B cell (primary cell): Measurements from ENCODE around the gene BCKDHA. TPM values are rescaled to one million over a fixed set of nuclear protein-coding genes. Genes with fewer than 3 reads are reported as not detected.

Experiments
- ATAC-seq: fragments of 200-7000 bp; cut with Tn5 transposase; one replicate; pipeline ENCODE4 v1.10.0; 2021; ENCODE audit warnings: low read depth, mild to moderate bottlenecking, moderate number of reproducible peaks, moderate library complexity
- CTCF ChIA-PET: fragments of 350-600 bp; sonication (Branson Sonifier 250); formaldehyde crosslinking; loops from one replicate; lab custom pipeline; 2021; ENCODE audit warnings: antibody characterized with exemption, inconsistent platforms; lab: Charles Lee
- POLR2A ChIA-PET: fragments of 350-600 bp; sonication (Branson Sonifier 250); formaldehyde crosslinking; loops from one replicate; lab custom pipeline; 2021; ENCODE audit warnings: antibody characterized with exemption; lab: Charles Lee
- DNase-seq: peaks from one replicate; pipeline ENCODE4 v3.0.0; 2013
- H2AFZ ChIP-seq: 2 replicates; pipeline ENCODE4 v1.6.1; 2012; ENCODE audit warnings: mild to moderate bottlenecking, low read depth, low read length; ENCODE audit not compliant: insufficient read depth, poor library complexity, severe bottlenecking
- H3K27ac ChIP-seq, 2 donors: 1 replicate in 1 of 2; 2 replicates in 1 of 2; pipeline ENCODE4 v1.5.1; 2012 to 2013; ENCODE audit warnings: low read length in 2 of 2, mild to moderate bottlenecking in 2 of 2, moderate library complexity in 1 of 2
- H3K27me3 ChIP-seq, 4 experiments: fragments of 200-600 bp in 1 of 4; sonication (generic) in 1 of 4; replicated peaks in 1 of 4; 1 replicate in 2 of 4; 2 replicates in 2 of 4; pipeline versions ENCODE4 v1.6.1 to v1.7.0; 2013 to 2016; ENCODE audit warnings: low read length in 3 of 4, mild to moderate bottlenecking in 2 of 4, mixed read lengths in 1 of 4, moderate library complexity in 1 of 4; ENCODE audit not compliant: insufficient read depth in 4 of 4, control insufficient read depth in 3 of 4; ENCODE audit errors: control extremely low read depth in 1 of 4
- H3K36me3 ChIP-seq, 2 experiments: replicated peaks in 1 of 2; 1 replicate in 1 of 2; 2 replicates in 1 of 2; pipeline versions ENCODE4 v1.6.1 to v1.7.1; 2013; ENCODE audit warnings: low read length in 1 of 2; ENCODE audit not compliant: insufficient read depth in 2 of 2, control insufficient read depth in 1 of 2; ENCODE audit errors: control extremely low read depth in 1 of 2, extremely low read depth in 1 of 2
- H3K4me1 ChIP-seq, 2 donors: fragments of 200-600 bp in 1 of 2; sonication (generic) in 1 of 2; 1 replicate in 1 of 2; 2 replicates in 1 of 2; pipeline versions ENCODE4 v1.5.1 to v1.6.1; 2013 to 2017; ENCODE audit warnings: low read length in 2 of 2; ENCODE audit not compliant: control insufficient read depth in 2 of 2, insufficient read depth in 2 of 2
- H3K4me2 ChIP-seq: replicated peaks from 2 replicates; pipeline ENCODE3; 2012; ENCODE audit warnings: mild to moderate bottlenecking, low read depth, low read length; ENCODE audit not compliant: poor library complexity, severe bottlenecking
- H3K4me3 ChIP-seq, 5 experiments: fragments of 200-600 bp in 1 of 5; sonication (generic) in 1 of 5; 1 replicate in 3 of 5; 2 replicates in 2 of 5; pipeline versions ENCODE4 v1.5.1 to v1.7.0; 2011 to 2016; ENCODE audit warnings: low read length in 4 of 5, mild to moderate bottlenecking in 4 of 5, low read depth in 2 of 5, control low read depth in 1 of 5, moderate library complexity in 1 of 5; ENCODE audit not compliant: insufficient read depth in 1 of 5; ENCODE audit errors: control extremely low read depth in 1 of 5, extremely low read depth in 1 of 5
- H3K79me2 ChIP-seq: fragments of 200-600 bp; sonication (generic); one replicate; pipeline ENCODE4 v1.6.0; 2016; ENCODE audit warnings: low read length; ENCODE audit not compliant: control insufficient read depth, insufficient read depth
- H3K9ac ChIP-seq: fragments of 200-600 bp; sonication (generic); 2 replicates; pipeline ENCODE4 v1.6.1; 2017; ENCODE audit warnings: mild to moderate bottlenecking, low read length, moderate library complexity
- H3K9me3 ChIP-seq, 3 donors: one replicate each; pipeline versions ENCODE4 v1.6.1 to v1.7.1; 2013; ENCODE audit warnings: low read length in 2 of 3; ENCODE audit not compliant: control insufficient read depth in 2 of 3, insufficient read depth in 1 of 3; ENCODE audit errors: control extremely low read depth in 1 of 3
- H4K20me1 ChIP-seq: 2 replicates; pipeline ENCODE4 v1.6.0; 2012; ENCODE audit warnings: mild to moderate bottlenecking, low read length; ENCODE audit not compliant: insufficient read depth, control insufficient read depth, poor library complexity, severe bottlenecking
- H3K27ac Mint-ChIP-seq: one replicate; pipeline ENCODE4 v1.8.0; 2021; ENCODE audit warnings: mixed read lengths
- H3K27me3 Mint-ChIP-seq: one replicate; pipeline ENCODE4 v1.8.0; 2021; ENCODE audit warnings: mixed read lengths
- H3K4me1 Mint-ChIP-seq: one replicate; pipeline ENCODE4 v1.8.0; 2021; ENCODE audit warnings: mixed read lengths
- H3K4me3 Mint-ChIP-seq: one replicate; pipeline ENCODE4 v1.8.0; 2021; ENCODE audit warnings: mixed read lengths
- H3K9me3 Mint-ChIP-seq: one replicate; pipeline ENCODE4 v1.8.0; 2022; ENCODE audit warnings: mixed read lengths; ENCODE audit not compliant: insufficient read depth
- CTCF ChIP-seq: fragments of 200-600 bp; IDR thresholded peaks from one replicate; pipeline ENCODE4 v1.8.0; 2022; ENCODE audit warnings: antibody characterized with exemption, mild to moderate bottlenecking
- EZH2 ChIP-seq: IDR thresholded peaks from 2 replicates; pipeline ENCODE4 v1.6.1; 2012; ENCODE audit warnings: borderline replicate concordance, low read depth, mild to moderate bottlenecking, moderate library complexity, low read length; ENCODE audit not compliant: insufficient read depth, poor library complexity, severe bottlenecking
- WGBS: methylation state at CpG from one replicate; pipeline ENCODE4 v1.1.5; 2013; ENCODE audit warnings: missing lambda C conversion rate; ENCODE audit not compliant: insufficient coverage; 5-methylcytosine and 5-hydroxymethylcytosine counted together
- intact Hi-C: fragments of 100-400 bp; cut with micrococcal nuclease; formaldehyde crosslinking; loops from one replicate; pipeline ENCODE4 v1.10.0; 2022
- polyA plus RNA-seq: library from polyadenylated mRNA; depleted of rRNA; stranded (reverse); fragments of >200 nt; gene quantifications from 2 replicates; pipeline ENCODE4 v1.2.3, GENCODE V29; 2012
- total RNA-seq, 2 donors: library from RNA; stranded (reverse); fragments of 120-200 nt in 1 of 2; gene quantifications; 1 replicate in 1 of 2; 2 replicates in 1 of 2; pipeline versions ENCODE4 v1.2.3 to v1.2.4, GENCODE V29; 2013 to 2022

The BCKDHA gene
- total and polyA plus RNA-seq, 2 donors (not counting 1 experiment from before 2014, with no cell fraction given) = 20.6 to 39.7 TPM

DNA sequence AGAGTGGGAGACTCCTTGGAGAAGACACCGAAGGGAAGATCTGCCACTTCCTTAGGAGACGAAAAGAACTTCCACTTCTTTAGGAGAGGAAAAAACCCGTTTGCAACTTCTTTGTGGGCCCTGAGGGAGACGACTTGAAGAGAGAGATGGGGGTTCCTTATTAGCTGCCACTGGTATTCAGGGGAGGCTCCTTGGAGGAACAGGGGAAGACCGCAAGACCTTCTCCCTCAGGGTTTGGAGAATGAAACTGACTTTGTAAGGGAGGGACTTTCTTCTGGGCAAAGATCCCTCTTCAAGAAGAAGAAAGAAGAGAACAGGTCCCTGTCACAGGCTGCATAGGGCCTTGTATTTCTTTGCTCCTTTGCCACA is 416 bp downstream of the BCKDHA start:
- intact Hi-C loops = loop anchor here (5.0 kb wide), 1 partner anchor 681 kb away; the partner anchor contains the start of genes COQ8B and ITPKC
- Histone ChIP-seq H3K27ac (peak overlapping the region; percentile 94 to 96), H3K27me3 (no peaks in the 10 kb centered on the region), H3K79me2 (peaks cover 75% of the 10 kb centered on the region), H2AFZ (peak overlapping the region; percentile 88), H3K4me2 (peak overlapping the region; percentile 88), H3K4me1 (peaks cover 27 to 28% of the 10 kb centered on the region in 2 donors), H3K4me3 (peak overlapping the region; percentile 84 to 100 (median 90)), H3K36me3 (peaks cover 0 to 11% of the 10 kb centered on the region in 2 experiments), H4K20me1 (peaks cover 10% of the 10 kb centered on the region), H3K9ac (peak overlapping the region; percentile 86), H3K9me3 (no peaks in the 10 kb centered on the region)
- Mint-ChIP-seq H3K4me3 (peak overlapping the region; percentile 96), H3K9me3 (no peaks in the 10 kb centered on the region), H3K4me1 (peaks cover 45% of the 10 kb centered on the region), H3K27me3 (no peaks in the 10 kb centered on the region), H3K27ac (peak overlapping the region; percentile 99)
- DNase-seq = no peak
- ChIA-PET POLR2A (interaction anchor here (0.5 to 0.8 kb wide), 3 partner anchors 34 to 194 kb away, joined by 3 to 6 read pairs (median 5); partner anchors contain the start of gene B9D2), CTCF (no interaction called here)
- TF ChIP-seq EZH2 (no peak), CTCF (no peak)
- WGBS = 3% methylated on average over 4 of the region's 5 CpGs
- no peak for ATAC-seq

DNA sequence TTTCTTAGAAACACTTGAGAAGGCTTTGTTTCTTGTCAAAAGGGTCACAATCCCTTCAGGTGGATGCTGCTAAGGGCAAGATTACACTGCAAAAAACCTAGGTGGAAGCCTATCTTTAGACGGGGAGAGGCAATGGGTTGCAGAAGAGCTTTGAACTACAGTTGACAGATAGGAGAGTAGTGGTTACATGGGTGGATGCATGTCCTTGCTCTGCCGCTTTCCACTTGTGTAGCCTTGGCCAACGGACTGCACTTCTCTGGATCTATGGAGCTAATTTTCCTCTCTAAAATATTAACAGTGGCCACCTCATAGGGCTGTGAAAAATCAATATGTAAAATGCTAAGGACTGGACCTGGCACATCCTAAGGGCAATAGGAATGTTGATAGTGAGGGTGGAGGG is 980 bp downstream of the BCKDHA start:
- Histone ChIP-seq H3K4me2 (peak overlapping the region; percentile 88), H2AFZ (no peak overlapping the region), H3K4me3 (peak overlapping the region; percentile 84 to 100 (median 90)), H3K27me3 (no peaks in the 10 kb centered on the region), H3K4me1 (peaks cover 27 to 28% of the 10 kb centered on the region in 2 donors), H3K79me2 (peaks cover 80% of the 10 kb centered on the region), H3K27ac (peak overlapping the region in 1 of 2 donors; percentile 96), H4K20me1 (peaks cover 10% of the 10 kb centered on the region), H3K9me3 (no peaks in the 10 kb centered on the region), H3K36me3 (peaks cover 0 to 10% of the 10 kb centered on the region in 2 experiments), H3K9ac (peak overlapping the region; percentile 86)
- intact Hi-C loops = loop anchor here (5.0 kb wide), 1 partner anchor 681 kb away; the partner anchor contains the start of genes COQ8B and ITPKC
- Mint-ChIP-seq H3K4me3 (peak overlapping the region; percentile 96), H3K27me3 (no peaks in the 10 kb centered on the region), H3K9me3 (no peaks in the 10 kb centered on the region), H3K27ac (peak overlapping the region; percentile 65), H3K4me1 (peaks cover 45% of the 10 kb centered on the region)
- no peak for TF ChIP-seq EZH2
- TF ChIP-seq CTCF = no peak
- ChIA-PET CTCF (interaction anchor here (0.6 kb wide), 1 partner anchor 197 kb away, joined by 3 read pairs; no protein-coding TSS in a partner anchor), POLR2A (interaction anchor here (0.5 to 0.8 kb wide), 3 partner anchors 35 to 194 kb away, joined by 3 to 6 read pairs (median 5); partner anchors contain the start of gene B9D2)
- 14% methylated on average over 1 of the region's 3 CpGs for WGBS
- no peak for DNase-seq
- no peak for ATAC-seq
